HTERT RPE-1 (cell line): ENCODE results near the gene GNG4.
"Not testable (repeated sequence)": the region's sequence is repeated elsewhere in the genome, so short reads cannot be mapped to it uniquely, and the experiment has no call there.

ENCODE experiments used
- in situ Hi-C: fragments of 300-500 bp; cut with MboI; formaldehyde crosslinking; loops from 4 replicates; pipeline ENCODE4 v1.14.3; 2020; ENCODE audit warnings: low sequenced_read_pairs

The GNG4 gene

DNA sequence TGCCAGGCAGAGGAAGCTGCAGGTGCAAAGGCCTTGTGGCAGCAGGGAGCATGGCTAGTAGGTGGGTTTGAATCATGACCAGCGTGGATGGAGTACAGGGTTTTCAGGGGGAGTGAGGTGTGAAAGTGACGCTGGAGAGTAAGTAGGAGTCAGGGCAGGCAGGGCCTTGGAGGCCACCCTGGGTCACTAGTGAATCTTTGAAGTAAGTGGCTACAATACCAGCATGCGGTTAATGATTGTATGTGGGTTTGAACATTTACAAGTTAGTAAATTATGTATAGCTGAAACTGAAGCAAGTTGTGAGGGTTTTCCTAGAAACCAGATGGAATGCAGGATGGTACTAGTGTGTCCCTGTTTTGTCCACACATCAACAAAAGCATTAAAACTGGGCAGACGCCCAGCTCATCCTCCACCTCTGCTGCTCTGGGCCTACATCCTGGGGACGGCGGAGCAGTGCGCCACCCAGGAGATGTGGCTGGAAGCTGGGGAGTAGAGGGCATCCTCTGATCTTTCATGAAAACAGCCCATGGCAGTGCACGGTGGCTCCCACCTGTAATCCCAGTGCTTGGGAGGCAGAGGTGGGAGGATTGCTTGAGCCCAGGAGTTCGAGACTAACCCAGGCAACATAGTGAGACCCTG lies 104.2 kb downstream of the GNG4 start:
- in situ Hi-C loops = no loop called here

DNA sequence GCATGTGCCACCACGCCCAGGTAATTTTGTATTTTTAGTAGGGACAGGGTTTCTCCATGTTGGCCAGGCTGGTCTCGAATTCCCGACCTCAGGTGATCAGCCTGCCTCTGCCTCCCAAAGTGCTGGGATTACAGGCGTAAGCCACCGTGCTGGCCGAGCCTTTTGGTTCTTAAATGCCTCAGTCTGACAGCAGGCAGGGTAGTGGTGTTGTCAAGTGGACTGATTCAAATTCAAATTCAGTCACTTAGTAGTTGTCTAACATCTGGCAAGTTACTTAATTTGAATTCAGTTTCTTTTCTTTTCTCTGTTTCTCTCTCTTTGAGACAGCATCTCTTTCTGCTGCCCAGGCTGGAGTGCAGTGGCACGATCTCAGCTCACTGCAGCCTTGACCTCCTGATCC lies 106.7 kb downstream of the GNG4 start:
- in situ Hi-C loops = not testable (repeated sequence)

DNA sequence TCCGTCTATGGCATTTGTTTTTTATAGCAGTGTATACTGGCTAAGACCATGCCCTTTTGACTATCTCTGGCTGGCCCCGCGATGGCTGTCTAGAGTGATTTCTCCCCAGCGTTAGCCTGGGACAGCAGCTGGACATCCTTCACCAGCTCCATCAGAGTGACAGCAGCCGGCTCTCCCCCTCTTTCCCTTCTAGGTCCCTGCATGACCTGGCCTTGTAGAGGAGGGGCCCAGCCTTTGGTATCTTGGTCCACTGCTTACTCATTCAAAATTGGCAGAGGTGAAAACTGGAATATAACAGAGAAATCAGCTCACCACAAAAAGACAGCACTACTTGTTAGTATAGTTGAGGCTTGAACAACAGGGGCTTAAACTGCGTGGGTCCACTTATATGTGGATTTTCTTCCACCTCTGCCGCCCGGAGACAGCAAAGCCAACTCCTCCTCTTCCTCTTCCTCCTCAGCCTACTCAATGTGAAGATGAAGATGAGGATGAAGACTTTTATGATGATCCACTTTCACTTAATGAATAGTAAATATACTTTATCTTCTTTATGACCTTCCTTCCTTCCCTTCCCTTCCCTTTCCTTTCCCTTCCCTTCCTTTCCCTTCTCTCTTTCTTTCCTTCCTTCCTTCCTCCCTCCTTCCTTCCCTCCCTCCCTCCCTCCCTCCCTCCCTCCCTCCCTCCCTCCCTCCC lies 116.0 kb downstream of the GNG4 start:
- in situ Hi-C loops = no loop called here

DNA sequence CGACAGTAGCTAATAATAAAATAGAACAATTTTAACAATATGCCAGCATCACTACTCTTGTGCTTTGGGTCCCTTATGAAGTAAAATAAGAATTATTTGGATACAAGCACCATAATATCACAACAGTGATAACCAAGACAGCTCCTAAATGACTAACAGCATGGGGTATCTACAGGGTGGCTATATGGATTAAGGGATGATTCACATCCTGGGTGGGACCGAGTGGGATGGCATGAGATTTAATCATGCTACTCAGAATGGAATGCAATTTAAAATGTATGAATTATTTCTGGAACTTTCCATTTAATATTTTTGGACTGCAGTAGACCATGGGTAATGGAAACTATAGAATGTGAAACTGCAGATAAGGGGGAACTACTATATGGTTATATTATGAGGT lies 117.2 kb downstream of the GNG4 start:
- in situ Hi-C loops = no loop called here

DNA sequence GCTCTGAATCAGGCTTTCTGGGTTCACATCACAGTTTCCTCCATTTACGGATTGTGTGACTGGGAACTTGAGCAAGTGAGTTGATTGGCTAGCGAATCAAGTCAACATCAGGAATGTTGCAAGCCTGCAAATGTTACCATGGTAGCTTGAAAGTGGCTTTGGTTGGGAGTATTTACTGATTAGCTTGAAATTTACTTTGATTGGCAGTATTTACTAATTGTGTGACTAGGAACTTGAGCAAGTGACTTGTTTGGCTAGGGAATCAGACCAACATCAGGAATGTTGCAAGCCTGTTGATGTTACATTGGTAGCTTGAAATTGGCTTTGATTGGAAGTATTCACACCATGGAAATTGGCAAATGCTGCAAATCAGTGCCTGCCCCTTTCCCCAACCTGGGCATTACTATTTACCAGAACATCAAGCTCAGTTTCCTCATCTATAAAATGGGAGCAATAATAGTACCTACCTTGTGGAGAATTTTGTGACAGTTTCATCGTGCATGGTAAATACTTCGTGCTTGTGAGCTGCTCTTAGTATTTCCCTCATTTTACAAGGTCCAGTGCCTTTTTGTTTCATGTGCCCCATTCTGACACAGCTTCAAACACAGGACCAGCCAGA lies 122.3 kb downstream of the GNG4 start:
- in situ Hi-C loops = no loop called here

DNA sequence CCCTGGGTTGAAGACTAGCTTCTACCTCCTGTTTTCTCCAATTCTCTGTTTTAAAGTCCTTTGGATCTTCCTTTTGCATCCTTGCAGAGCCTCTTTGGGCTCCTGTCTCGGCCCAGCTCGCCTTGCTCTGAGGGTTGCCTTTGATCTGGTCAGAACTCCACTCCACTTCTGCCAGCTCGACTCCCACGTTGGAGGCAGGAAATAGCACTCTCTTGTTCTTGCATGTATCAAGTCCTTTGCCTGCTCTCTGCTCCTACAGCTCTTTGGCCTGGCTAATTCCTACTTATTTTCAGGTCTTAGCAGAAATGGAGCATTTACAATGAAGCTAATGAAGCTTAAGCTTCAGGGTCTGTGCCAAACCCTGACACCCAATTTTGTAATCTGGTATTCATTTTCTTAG lies 124.3 kb downstream of the GNG4 start:
- in situ Hi-C loops = no loop called here

DNA sequence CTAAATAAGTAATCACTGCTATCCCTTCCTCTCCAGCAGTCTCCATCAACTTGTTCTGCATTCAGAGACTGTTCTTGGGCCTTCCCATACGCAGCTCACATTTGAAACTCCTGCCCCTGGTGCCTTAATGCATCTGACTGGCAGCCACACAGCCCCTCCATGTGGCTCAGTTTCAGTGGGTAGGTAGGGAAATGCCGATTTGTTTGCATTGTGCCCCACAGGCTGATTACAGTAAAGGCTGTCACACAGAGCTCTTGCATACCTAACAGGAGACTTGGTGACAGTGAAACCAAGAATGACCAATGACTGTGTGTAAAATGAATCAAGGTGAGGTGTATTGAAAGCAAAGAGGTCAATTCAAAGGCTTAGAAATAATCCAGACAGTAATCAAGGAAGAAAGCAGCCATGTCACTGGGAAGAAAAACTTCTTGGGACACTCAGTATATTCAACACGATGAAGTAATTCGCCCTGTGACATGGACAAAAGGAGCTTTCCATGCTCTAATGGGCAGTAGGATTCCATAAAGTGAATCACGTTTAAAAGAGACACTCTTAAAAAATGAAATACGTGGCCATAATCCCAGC lies 132.6 kb downstream of the GNG4 start:
- in situ Hi-C loops = no loop called here

DNA sequence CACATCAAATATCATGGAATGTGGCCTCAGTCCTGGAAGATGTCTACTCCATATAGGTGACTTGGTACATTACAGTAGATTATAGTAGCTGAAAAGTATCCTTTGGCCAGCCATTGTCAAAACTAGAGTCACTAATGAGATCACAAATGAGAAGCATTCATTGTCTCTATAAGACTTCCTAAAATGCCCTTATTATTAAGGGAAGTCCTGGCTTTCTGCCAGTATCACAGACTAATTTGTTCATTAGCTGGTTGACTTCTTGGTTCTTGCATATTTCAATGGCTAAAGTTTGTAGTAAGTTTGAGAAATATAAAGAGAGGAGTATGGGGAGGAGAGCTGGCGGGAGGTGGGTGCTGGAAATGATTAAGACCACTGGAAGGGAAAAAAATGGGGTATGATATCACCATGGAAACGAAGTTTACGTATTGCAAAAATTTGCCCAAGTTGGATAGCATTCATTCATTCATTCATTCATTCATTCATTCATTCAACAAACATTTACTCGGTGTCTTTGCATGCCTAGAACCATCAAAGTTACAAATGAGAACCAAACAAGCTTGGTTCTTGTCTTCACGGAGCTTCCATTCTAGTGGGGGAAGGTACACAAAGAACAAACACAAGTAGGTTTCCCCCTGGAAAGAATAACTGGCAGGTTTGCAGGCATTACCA lies 133.6 kb downstream of the GNG4 start:
- in situ Hi-C loops = no loop called here

DNA sequence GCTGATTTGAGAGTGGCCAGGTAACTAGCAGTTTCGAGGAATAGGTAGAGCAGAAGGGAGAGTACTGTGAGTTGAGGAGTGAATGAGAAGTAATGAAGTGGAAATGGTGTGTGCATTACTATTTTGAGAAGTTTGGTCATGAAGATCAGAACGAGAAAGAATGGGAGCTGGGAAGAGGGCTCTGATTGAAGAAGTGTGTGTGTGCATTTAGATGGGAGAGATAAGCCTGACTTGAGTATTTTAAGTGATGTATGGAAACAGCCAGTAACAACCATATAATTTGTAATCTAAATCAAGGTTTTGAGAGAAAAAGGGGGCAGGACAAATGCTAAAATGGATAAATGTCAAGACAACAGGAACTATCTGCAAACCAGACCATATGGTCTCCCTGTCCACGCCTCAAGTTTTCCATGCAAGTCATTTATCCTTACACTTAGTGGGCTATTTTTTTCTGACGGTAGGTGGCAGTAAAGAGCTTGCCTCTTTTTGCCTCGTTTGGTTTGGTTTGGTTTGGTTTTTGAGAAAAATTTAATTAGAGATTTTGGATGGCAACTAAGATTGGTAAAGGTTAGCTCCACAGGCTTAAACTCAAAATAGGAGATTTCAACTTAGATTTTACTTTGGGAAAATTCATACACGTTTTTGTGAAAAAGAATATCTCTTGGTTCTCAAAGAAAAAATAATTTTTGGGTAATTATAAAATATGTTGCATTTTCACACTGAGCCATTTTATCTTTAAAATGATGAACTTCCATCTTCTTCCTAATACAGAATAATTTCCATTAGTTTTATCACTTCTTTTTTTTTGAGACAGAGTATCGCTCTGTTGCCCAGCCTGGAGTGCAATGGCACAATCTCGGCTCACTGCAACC lies 135.9 kb downstream of the GNG4 start:
- in situ Hi-C loops = no loop called here

DNA sequence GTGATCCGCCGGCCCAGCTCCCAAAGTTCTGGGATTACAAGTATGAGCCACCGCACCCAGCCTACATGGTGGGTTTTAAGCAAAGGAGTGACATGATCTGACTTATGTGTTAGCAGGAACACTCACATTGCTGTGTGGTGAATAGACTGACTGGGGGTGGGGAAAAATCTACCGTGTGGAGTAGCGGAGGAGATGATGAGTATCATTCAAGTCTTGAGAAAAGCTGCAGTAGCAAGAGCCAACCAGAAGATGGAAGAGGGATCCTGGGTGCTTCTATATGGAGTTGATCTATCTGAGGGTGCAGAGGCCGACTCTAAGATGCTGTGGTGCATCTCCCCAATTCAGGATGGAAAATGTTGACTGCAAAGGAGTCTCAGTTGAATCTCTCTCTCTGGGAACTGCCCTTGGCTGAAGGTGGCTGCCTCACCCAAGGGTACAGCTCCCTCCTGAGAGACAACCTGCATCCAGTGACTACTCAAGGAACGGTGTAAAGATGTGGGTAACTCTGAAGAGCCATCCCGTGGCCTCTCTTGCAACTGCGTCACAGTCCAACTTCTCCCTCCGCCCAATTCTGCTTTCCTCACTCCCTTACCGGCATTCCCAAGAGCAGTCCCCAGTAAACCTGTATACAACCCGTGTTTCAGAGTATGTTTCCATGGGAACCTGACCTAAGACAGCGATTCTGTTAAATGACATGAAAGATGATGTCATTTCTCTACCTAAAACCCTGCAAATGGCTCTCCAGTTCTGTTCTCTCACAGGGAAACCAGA lies 137.9 kb downstream of the GNG4 start:
- in situ Hi-C loops = no loop called here

DNA sequence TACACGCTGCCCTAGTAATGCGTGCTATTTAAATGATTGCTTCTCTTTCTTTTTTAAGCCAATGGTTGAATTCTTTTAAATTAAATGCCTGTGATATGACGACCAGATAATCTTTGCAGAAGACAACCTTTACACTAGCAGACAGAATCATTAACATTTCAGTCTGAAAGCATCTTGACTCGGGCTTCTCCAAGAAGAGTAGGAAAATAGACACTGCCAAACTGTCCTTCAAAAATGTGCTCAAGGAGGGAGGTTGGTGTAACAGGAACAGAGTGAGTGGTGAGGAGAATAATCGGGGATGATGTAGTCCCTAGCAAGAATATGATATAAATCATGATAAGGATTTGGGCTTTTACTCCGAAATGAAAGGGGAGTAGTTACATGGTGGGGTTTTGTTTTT lies 138.8 kb downstream of the GNG4 start:
- in situ Hi-C loops = no loop called here

DNA sequence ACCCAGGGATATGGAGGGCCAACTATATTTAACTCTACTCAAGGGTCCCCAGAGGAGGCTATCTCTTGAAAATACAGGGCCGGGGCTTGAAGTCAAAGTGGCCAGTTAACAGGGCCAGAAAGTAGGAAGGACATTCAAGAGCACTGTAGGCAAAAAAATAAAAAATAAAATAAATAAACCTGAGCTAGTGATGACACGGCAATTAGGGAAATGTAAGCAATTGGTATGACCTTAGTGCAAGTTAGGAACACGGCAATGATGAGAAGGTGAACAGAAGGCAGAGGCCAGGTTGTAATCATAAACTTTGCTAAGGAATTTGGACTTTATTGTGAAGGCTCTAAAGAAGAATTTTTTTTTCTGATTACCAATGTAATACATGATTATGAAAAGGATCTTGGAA lies 142.0 kb downstream of the GNG4 start:
- in situ Hi-C loops = no loop called here

DNA sequence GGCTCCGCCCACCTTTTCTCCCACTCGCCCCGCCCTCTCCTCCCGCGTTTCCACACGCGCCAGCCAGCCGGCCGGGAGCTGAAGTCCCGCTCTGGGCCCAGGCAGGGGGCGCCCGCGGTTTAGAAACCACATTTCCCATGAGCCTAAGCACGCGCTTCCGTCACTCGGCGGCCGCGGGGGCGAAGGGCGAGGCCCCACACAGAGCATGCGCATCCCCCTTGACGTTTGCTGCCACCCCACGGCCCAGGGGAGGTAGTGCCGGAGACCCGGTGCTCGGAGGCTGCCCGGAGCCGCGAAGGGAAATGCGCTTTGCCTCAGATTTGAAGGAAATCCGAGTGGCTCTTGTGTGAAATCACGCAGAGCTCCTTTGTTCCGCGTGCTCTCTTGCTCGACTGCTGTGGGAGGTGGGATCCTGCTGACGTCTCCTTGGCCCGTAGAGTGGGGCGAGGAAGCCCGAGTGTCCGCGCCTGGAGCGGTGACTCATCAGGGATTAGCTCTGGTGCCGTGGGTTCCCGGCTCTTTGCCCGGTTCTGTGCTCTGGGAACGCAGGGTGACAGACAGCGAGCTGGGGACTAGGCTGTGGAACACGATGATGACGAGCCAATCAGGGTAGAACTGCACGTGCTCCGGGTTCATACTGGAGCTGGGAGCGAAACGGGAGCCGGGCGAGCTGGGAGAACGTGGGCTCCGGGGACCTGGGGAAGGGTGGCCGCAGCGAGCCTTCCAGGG lies 144.9 kb downstream of the GNG4 start:
- in situ Hi-C loops = no loop called here

DNA sequence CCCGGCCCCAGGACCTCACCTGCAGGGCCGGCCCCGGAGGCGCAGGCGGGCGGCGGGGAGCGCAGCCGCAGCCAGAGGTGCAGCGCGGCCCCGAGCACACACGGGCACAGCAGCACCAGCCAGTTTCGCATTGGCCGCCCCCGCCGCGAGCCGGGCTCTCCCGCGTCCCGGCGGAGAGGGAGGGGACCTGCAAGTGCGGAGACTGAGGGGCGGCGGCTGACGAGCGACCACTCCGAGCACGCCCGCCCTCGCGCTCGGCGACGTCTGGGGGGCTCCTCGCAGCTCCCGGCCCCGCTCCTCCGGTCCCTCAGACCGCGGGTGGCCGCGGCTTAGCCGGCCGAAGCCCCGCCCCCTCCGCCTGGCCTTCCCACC lies 145.5 kb downstream of the GNG4 start, which contains the start of gene B3GALNT2:
Gene B3GALNT2, minus strand, starts transcription at position 331 of the 372 bp plus-strand sequence. Its CDS starts 200 bp downstream, at position 131.
- in situ Hi-C loops = no loop called here

DNA sequence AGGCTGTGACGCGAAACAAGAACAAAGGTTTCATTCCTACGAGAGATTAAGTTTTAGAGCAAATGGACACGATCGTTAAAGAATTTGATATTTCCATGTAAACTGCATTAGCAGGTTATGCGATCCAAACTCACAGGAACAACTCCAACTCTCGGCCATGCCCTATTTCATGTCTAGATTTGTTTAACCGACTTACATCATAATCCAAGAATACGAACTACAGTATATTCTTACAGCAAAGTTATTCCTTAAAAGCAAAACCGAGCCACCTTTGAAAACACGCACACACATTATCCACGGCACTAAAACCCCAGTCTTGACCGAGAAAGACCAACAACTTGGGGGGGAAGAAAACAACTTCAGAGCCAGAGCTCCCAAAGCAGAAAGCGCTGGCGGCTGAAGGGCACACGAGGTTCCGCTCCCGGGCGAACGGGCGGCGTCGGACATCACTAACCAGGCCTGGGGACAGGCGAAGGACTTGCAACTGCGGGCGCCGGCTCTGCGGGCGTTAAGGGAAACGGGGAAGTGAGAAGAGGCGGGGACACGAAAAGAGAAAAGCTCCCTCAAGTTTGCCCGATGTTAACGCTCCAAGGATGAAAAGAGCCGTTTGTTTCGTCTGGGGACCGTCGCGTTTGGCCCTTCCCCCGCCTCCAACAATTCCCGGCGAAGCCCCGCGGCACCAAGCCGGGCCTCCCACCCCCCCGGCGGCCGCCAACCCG lies 146.0 kb downstream of the GNG4 start:
- in situ Hi-C loops = no loop called here

DNA sequence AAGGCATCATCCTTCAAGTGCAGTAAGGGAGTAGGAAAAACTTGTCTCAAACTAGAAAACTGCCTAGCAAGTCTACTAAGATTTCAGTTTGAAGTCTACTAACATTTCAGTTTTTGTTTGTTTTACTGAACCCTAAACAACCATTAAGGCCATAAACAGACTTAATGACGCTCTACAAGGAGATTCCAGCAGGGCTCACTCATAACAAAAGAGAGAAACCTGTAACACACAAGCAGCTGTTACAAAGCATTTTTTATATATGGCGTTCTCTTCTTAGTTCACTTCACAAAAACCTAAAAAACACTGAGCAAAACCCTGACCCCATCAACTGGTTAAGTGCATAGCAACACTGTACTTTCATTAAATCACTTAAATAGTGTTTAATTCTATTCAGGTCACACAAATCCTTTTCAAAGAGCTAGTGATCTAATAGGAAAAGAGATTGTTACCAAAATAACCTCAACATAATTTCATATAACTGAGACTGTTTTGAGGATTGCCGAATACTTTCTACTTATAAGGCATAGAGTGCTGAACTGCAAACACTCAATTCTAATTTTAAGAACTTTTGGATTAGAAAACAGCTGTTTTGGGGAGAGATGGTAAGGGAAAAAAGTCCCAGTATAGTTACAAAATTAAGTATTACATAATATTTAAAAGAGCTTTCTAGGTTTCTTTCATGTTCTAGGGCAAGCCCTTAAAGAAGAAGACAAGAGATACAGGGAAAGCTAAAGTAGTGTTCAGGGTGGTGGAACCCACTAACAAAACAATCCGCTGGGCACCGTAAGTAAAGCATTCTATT lies 146.8 kb downstream of the GNG4 start:
- in situ Hi-C loops = no loop called here

DNA sequence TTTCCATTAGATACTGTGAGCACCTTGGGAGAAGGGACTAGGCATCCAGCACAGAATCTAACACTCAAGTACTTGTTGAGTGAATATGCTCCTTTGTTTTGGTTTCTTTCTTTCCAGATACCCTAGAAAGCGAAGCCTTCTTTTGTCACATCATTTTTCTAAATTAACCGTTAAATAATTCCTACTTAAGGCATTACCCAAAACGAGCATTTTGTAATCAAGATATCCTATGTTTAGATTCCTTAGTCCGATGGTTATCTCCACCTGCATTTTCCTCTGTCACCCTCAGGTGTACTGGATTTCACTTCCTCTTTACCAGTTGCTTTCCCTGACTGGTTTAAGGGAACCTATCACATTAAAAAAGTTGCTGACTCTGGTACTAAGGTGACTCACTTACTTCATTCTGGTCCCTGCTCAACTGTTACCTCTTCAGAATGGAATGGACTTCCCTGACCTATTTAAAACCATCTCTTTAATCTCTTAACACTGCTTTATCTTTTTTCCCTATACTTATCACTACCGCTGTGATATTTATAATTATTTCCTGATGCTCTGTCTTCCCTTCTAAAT lies 148.5 kb downstream of the GNG4 start:
- in situ Hi-C loops = no loop called here
